HG03175 (cell line): ENCODE results near the gene TUT7.
A peak's percentile ranks its signal among the peaks of the same experiment; 100 is the strongest.
"Not testable (repeated sequence)": the region's sequence is repeated elsewhere in the genome, so short reads cannot be mapped to it uniquely, and the experiment has no call there.

Experiments used
- ATAC-seq: cut with Tn5 transposase; IDR thresholded peaks from one replicate; pipeline ENCODE4 v1.9.1; 2021; ENCODE audit warnings: mild to moderate bottlenecking, moderate library complexity; ENCODE audit not compliant: unreplicated experiment

TUT7 gene

GRCh38 chr9:86349271-86349670 lies 4.9 kb downstream of the TUT7 start:
- no peak for ATAC-seq

GRCh38 chr9:86347991-86348390 lies 6.2 kb downstream of the TUT7 start:
- no peak for ATAC-seq

DNA sequence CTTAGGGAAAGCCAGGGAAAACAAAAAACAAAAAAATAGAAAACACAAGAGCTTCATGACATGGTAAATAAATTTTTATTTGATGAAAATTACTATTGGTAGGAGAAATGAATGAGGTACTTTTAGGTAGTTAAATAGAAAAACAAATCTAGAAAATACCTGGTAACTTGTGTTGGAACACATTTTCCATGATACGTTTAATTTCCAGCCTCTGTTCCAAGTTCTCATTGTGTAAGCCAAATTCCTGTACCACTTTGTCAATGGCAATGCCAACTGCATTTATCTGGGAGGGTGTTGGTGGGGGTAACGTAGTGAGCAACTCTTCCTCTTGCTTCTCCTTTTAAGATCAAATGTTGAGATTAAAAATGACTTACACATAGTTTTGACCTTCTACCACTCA lies 9.4 kb downstream of the TUT7 start:
- ATAC-seq = no peak

DNA sequence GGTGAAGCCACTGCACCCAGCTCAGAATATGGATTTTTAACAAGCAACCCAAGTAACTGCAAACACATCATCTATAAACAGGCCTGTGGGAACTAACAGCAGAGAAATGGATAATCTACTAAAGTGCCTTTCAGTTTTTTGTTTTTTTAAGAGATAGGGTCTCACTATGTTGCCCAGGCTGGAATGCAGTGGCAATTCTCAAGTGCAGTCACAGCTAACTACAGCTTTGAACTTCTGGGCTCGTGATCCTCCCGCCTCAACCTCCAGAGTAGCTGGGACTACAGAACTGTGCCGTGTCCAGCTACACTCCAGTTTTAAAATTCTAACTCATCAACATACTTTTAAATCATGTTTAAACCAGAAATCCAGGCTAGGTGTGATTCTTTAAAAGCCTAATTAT lies 11.9 kb downstream of the TUT7 start:
- ATAC-seq = no peak

DNA sequence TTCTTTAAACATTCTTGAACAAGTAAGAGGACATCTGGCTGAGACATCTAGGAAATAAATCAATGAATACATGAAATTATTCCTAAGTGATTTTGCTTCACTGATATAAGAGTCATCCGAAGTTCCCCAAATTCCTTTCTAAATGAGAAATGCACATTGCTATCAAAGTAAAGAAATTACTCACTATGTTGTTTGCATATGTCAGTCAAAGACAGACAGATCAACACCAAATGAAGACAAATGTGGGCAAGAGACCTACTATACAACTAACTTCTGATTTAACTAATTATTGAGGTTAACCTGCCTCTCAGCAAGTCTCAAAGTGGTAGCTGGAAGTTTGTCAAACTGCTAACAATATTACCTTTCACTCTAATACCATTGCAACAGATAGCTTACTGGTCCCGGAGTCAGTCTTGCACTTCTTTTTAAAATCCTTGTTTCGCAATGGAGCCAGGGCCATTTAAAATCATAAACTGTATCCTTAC lies 13.2 kb downstream of the TUT7 start:
- no peak for ATAC-seq

GRCh38 chr9:86340356-86341006 lies 13.7 kb downstream of the TUT7 start:
- no peak for ATAC-seq

DNA sequence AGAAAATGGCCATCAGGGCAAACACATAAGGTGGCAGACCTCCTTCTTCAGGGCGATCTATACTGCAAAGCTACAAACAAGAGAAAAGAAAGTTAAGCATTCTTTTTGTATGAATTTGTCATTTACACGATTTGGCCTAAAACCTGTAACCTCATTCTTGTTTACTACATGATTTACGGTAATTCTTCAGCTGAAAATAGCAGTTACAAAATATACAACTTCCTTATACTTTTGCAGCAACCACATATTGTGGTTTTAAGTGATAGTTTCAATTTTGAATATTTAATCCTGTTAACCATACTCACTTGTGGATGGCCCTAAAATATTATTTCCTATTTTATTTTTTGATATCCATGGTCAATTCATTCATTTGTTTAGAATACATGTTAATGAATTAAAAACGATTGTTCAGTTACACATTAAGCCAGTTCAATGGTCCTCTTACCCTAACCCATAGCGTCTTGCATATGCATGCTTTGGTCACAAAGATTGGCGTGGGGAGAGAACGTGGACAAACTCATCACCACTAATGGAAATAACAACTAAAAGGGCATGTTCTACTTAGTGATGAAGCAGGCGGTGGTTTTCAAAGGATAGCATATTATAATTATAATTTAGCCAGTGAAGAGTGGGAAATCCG lies 16.6 kb downstream of the TUT7 start:
- peak; percentile 46 for ATAC-seq

- ATAC-seq = no peak
Measured at GRCh38 chr9:86336058-86336457, 18.2 kb downstream of the TUT7 start.

GRCh38 chr9:86333651-86334050 lies 20.6 kb downstream of the TUT7 start:
- ATAC-seq = no peak

DNA sequence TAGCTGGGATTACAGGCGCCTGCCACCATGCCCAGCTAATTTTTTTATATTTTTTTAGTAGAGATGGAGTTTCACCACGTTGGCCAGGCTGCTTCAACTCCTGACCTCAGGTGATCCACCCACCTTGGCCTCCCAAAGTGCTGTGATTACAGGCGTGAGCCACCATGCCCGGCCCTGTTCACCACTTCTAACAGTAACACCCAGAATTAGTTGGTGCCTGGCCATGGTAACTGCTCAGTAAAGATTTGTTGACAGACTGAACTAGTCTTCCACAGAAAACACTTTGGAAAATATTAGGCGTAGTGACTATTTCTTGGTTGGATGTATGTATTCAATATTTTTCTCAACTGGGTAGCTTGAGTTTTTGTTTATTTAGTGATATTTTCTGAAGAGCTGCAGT lies 24.0 kb downstream of the TUT7 start:
- ATAC-seq = no peak

GRCh38 chr9:86329649-86330048 lies 24.6 kb downstream of the TUT7 start:
- ATAC-seq = no peak

DNA sequence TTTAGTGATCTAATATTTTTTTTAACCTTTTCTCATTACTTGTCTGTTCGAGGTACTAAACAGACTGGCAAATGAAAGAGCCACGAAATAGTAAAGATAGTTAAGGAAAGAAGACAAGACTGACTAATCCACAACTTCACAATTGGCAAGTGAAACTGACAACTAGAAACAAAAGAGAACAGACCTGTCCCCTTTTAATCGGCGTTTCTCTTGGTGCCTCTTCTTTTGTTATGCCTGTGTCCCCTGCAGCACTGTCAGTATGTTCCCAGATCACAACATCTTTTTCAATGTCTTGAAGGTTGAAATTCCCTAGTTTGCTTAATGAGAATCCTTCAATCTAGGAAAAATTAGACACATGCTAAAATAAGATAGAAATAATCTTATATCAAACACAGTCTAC lies 26.1 kb downstream of the TUT7 start:
- no peak for ATAC-seq

DNA sequence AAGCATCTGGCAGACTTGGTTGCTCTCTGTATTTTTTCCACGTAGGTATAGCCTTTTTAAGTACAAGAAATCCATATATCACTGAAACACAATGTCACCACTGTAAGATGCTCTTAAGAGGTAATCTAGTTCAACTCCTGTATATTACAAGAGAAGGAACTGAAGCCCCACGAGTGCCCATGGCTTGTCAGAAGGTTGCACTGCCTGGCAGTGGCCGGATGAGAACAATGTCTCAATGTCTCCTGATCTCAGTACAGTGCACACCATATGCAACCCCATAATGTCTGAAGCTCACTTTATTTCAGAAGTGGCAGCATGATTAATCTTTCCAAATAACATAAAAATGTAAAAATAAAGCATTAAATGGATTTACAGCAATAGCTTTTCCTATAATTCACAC lies 27.7 kb downstream of the TUT7 start:
- ATAC-seq = no peak

GRCh38 chr9:86324901-86325300 lies 29.3 kb downstream of the TUT7 start:
- no peak for ATAC-seq

DNA sequence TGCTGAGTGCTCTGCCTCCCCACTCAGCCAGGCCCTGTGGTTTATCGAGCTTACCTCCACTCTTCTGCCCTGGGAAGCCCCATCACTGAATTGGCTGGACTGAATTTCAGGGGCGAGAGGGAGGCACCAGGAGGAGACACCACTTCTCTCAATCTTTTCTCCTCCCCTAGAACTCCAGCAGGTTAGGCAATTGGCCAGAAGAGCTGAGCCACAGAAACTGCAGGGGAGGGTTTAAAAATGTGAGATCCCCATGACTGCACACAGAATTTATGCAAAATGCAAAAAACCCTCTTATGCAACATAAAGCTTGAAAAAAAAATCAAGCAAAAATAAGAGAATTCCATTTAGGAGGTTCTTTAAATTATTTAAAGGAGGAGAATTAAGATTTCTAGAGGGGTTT lies 29.9 kb downstream of the TUT7 start:
- ATAC-seq = no peak

DNA sequence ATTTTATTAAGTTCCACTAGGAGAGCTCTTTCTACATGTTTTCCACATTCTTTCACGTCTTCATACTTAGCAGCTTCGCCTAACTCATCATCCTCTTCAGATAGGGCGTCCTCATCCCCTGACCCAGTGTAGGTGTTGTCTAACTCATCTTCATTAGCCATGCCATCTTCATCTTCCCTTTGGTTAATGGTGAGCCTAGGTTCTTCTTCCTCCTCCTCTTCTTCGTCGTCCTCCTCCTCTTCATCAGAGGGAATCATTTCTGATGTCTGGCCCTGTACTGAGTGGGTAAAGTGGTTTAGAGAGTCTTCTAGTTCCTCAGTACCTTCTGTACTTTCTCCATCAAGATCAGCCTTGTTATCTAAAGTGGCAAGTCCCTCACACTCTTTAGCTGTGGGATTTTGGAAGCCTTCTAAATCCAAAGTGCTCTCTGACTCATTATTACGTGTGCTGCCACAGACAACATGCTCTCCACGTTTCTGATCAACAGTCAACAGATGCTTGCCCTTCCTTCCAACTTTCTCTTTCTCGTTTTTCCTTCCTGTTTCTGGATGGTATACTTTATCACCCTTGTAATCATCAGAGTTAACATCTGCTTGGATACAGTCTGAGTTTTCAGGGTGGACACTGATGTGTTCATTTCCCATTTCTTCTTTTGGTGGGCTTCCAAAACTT lies 31.1 kb downstream of the TUT7 start:
- ATAC-seq = no peak

DNA sequence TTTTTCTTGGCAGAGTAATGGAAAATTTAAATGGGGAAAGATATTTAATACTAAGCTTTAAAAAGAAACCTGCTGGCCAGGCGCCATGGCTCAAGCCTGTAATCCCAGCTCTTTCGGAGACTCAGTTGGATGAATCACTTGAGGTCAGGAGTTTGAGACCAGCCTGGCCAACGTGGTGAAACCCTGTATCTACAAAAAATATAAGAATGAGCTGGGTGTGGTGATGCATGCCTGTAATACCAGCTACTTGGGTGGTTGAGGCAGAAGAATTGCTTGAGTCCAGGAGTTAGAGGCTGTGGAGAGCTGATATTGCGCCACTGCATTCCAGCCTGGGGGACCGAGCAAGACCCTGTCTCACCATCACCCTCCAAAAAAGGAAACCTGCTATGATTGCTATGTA lies 32.8 kb downstream of the TUT7 start:
- ATAC-seq = no peak

DNA sequence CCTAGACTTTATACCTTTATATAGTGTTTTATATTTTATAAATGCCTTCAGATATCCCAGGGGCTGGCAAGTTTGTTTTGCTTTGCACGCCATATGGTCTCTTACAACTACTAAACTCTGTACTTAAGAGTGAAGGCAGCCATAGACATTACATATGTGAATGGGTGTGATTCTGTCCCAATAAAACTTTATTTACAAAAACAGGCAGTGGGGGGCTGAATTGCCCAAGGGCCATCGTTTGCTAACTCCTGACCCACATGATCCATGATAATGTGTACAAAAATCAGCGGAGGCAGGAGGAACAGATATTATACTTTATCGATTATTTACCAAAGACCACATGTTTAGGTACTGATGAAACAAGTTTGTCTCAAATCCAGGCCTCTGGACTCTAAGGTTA lies 36.0 kb downstream of the TUT7 start:
- ATAC-seq = no peak

- ATAC-seq = no peak
Measured at GRCh38 chr9:86315078-86315477, 39.1 kb downstream of the TUT7 start.

DNA sequence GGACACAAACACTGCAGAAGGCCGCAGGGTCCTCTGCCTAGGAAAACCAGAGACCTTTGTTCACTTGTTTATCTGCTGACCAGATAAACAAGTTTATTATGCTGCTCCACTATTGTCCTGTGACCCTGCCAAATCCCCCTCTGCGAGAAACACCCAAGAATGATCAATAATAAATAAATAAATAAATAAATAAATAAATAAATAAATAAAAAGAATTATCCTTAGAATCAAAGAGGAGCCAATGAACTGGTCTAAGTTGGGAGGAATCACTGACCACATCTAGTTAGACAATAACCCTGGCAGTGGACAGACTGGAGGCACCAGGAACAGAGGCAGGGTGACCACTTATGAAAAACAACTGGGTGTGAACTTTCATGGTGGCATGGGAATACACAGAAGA lies 41.3 kb downstream of the TUT7 start:
- not testable (repeated sequence) for ATAC-seq

DNA sequence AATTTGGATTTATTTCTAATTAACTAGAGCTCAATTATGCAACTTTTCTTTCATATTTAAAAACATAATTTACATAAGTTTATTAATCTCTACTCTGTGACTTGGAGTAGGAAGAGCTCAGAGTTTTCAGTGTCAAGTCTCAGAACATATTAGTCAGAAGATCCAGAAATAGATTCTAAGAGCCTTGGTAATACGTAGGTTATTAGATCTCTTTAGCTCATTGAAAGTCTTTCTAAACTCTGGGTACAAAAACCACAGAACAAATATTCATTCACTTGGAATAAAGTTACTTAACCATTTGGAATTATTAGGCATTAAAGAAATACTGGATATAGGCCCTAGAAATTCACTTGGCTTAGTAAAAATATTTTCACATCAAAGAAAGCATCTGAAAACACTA lies 45.5 kb downstream of the TUT7 start:
- no peak for ATAC-seq

GRCh38 chr9:86304236-86304730 lies 49.9 kb downstream of the TUT7 start:
- no peak for ATAC-seq
